ENCODE data around the gene CDC42BPA. TPM values are rescaled to one million over a fixed set of nuclear protein-coding genes. Genes with fewer than 3 reads are reported as not detected.

Gene CDC42BPA
- total and polyA plus RNA-seq, 2 of the 13 experiments (the other 11 are each of a cell fraction or from before 2014, with no cell fraction given) = 6.5 to 16.0 TPM

DNA sequence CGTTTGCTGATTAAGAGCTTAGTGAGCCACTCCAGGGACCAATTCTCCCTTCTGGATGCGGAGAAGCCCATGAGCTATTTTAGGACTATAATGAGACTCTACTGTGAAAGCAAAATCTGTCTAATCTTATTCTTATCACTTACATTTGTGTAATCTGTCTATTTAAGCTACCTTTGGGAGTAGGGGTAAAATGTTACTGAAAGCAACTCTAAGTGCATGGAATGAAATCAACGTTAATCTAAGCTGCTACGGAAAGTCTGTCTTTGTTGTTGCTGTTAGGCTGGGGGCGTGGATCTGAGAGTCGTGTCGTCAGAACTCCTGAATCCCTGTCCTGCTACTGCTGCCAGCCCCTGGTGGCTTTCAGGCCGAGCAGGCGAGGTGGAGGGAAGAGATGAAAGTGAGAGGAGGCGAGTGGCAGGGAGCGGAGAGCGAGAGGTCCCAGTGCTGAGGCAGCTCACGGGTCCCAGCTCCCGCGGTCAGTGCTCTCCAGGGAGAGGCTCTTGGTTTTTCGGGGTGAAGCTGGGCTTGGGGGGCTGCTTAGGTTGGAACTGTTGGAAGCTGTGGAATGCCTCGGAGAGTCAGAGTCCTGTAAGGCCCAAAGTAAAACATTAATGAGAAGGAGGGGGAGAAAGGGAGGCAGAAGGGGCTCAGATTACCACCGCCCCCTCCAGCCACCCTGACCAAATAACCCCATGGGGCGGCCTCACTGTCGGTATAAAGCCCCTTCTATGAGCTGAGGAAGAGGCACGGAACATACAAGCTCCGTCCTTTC lies 324.3 kb downstream of the CDC42BPA start (continued):
- TF ChIP-seq, protein P1, sequence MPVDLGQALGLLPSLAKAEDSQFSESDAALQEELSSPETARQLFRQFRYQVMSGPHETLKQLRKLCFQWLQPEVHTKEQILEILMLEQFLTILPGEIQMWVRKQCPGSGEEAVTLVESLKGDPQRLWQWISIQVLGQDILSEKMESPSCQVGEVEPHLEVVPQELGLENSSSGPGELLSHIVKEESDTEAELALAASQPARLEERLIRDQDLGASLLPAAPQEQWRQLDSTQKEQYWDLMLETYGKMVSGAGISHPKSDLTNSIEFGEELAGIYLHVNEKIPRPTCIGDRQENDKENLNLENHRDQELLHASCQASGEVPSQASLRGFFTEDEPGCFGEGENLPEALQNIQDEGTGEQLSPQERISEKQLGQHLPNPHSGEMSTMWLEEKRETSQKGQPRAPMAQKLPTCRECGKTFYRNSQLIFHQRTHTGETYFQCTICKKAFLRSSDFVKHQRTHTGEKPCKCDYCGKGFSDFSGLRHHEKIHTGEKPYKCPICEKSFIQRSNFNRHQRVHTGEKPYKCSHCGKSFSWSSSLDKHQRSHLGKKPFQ (CRISPR knock-in tag; IDR thresholded peaks at IDR 0.05; ENCODE audit: insufficient replicate concordance) = no peak
- no peak for TF ChIP-seq CEBPG (CRISPR knock-in tag; IDR thresholded peaks at IDR 0.05)
- 0 out of 2 replicates have a peak, but pooled peaks have one; percentile 19 for TF ChIP-seq GATAD2A (CRISPR knock-in tag; IDR thresholded peaks at IDR 0.05)
- no peak for TF ChIP-seq ZKSCAN8 (CRISPR knock-in tag; IDR thresholded peaks at IDR 0.05; ENCODE audit: borderline replicate concordance)
- TF ChIP-seq ZNF839 (CRISPR knock-in tag; IDR thresholded peaks at IDR 0.05; ENCODE audit: borderline replicate concordance) = no peak
- TF ChIP-seq ZSCAN21 (CRISPR knock-in tag; IDR thresholded peaks at IDR 0.05; ENCODE audit: borderline replicate concordance) = 0 out of 2 replicates have a peak, but pooled peaks have one; percentile 26
- TF ChIP-seq, protein P2, sequence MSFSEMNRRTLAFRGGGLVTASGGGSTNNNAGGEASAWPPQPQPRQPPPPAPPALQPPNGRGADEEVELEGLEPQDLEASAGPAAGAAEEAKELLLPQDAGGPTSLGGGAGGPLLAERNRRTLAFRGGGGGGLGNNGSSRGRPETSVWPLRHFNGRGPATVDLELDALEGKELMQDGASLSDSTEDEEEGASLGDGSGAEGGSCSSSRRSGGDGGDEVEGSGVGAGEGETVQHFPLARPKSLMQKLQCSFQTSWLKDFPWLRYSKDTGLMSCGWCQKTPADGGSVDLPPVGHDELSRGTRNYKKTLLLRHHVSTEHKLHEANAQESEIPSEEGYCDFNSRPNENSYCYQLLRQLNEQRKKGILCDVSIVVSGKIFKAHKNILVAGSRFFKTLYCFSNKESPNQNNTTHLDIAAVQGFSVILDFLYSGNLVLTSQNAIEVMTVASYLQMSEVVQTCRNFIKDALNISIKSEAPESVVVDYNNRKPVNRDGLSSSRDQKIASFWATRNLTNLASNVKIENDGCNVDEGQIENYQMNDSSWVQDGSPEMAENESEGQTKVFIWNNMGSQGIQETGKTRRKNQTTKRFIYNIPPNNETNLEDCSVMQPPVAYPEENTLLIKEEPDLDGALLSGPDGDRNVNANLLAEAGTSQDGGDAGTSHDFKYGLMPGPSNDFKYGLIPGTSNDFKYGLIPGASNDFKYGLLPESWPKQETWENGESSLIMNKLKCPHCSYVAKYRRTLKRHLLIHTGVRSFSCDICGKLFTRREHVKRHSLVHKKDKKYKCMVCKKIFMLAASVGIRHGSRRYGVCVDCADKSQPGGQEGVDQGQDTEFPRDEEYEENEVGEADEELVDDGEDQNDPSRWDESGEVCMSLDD (CRISPR knock-in tag; IDR thresholded peaks at IDR 0.05; ENCODE audit: borderline replicate concordance) = peak; percentile 52; the same call in 1 of the 2 replicates
- no peak for TF ChIP-seq ZNF605 (CRISPR knock-in tag; IDR thresholded peaks at IDR 0.05)
- no peak for TF ChIP-seq FOXO1 (CRISPR knock-in tag; IDR thresholded peaks at IDR 0.05)
- TF ChIP-seq, protein P3, sequence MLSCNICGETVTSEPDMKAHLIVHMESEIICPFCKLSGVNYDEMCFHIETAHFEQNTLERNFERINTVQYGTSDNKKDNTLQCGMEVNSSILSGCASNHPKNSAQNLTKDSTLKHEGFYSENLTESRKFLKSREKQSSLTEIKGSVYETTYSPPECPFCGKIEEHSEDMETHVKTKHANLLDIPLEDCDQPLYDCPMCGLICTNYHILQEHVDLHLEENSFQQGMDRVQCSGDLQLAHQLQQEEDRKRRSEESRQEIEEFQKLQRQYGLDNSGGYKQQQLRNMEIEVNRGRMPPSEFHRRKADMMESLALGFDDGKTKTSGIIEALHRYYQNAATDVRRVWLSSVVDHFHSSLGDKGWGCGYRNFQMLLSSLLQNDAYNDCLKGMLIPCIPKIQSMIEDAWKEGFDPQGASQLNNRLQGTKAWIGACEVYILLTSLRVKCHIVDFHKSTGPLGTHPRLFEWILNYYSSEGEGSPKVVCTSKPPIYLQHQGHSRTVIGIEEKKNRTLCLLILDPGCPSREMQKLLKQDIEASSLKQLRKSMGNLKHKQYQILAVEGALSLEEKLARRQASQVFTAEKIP (CRISPR knock-in tag; IDR thresholded peaks at IDR 0.05; ENCODE audit: borderline replicate concordance) = no peak
- no peak for TF ChIP-seq ZNF747 (CRISPR knock-in tag; IDR thresholded peaks at IDR 0.05; ENCODE audit: borderline replicate concordance)
- TF ChIP-seq ZFY (CRISPR knock-in tag; IDR thresholded peaks at IDR 0.05) = peak; percentile 38; the same call in 1 of the 2 replicates
- TF ChIP-seq SALL1 (CRISPR knock-in tag; IDR thresholded peaks at IDR 0.05) = peak; percentile 26; the same call in 1 of the 2 replicates
- no peak for TF ChIP-seq SMAD9 (CRISPR knock-in tag; IDR thresholded peaks at IDR 0.05)
- TF ChIP-seq SMARCC2 (IDR thresholded peaks at IDR 0.05) = no peak
- TF ChIP-seq MYC (CRISPR knock-in tag; IDR thresholded peaks at IDR 0.05; ENCODE audit: borderline replicate concordance) = no peak
- no peak for TF ChIP-seq NFE2L2 (IDR thresholded peaks at IDR 0.05; ENCODE audit: low read length)
- TF ChIP-seq HNRNPH1 (optimal IDR thresholded peaks at IDR 0.05; ENCODE audit: low read depth, low read length) = no peak
- TF ChIP-seq ZNF451 (CRISPR knock-in tag; IDR thresholded peaks at IDR 0.05) = no peak
- TF ChIP-seq, protein P4, sequence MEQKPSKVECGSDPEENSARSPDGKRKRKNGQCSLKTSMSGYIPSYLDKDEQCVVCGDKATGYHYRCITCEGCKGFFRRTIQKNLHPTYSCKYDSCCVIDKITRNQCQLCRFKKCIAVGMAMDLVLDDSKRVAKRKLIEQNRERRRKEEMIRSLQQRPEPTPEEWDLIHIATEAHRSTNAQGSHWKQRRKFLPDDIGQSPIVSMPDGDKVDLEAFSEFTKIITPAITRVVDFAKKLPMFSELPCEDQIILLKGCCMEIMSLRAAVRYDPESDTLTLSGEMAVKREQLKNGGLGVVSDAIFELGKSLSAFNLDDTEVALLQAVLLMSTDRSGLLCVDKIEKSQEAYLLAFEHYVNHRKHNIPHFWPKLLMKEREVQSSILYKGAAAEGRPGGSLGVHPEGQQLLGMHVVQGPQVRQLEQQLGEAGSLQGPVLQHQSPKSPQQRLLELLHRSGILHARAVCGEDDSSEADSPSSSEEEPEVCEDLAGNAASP (CRISPR knock-in tag; IDR thresholded peaks at IDR 0.05; ENCODE audit: borderline replicate concordance) = peak; percentile 20; the same call in 1 of the 2 replicates
- TF ChIP-seq ZNF232 (CRISPR knock-in tag; IDR thresholded peaks at IDR 0.05; ENCODE audit: borderline replicate concordance) = no peak
- TF ChIP-seq RFXANK (CRISPR knock-in tag; IDR thresholded peaks at IDR 0.05) = no peak
